ENCODE measurements around the gene CCND2. TPM values are rescaled to one million over a fixed set of nuclear protein-coding genes. Genes with fewer than 3 reads are reported as not detected.

CCND2 gene
- total and polyA plus RNA-seq, 9 of the 15 experiments (the other 6 are each of a cell fraction or from before 2014, with no cell fraction given): 13.6 to 99.3 (median 39.6) TPM

Other genes with a start within 250 kb of the CCND2 start
- gene TIGAR, start 47.5 kb downstream of the CCND2 start, total RNA-seq (2014; rRNA removed): not detected in 2 replicates
- 0.38 TPM in 1 of 2 replicates, not detected in the other for gene TIGAR, start 47.5 kb downstream of the CCND2 start, total RNA-seq (2014; rRNA removed; fragmentation: Illumina TruSeq; extraction: Trizol)
- 0.11 TPM in 2 replicates for gene TIGAR, start 47.5 kb downstream of the CCND2 start, total RNA-seq (2015; rRNA removed; fragmentation: Illumina TruSeq; extraction: Trizol)
- gene TIGAR, start 47.5 kb downstream of the CCND2 start, total RNA-seq (2021): 0.07 and 1.0 TPM in 2 replicates
- 0.11 and 0.61 TPM in 2 replicates for gene TIGAR, start 47.5 kb downstream of the CCND2 start, polyA plus RNA-seq (2011; rRNA removed)
- gene TIGAR, start 47.5 kb downstream of the CCND2 start, polyA plus RNA-seq (2014; fragmentation: Illumina TruSeq; extraction: Trizol): 0.28 and 0.33 TPM in 2 replicates
- gene TIGAR, start 47.5 kb downstream of the CCND2 start, polyA plus RNA-seq (2014; fragmentation: Nextera tagmentation; extraction: Ambion mirVana): under 1 TPM; 0.50 to 0.63 TPM
- gene TIGAR, start 47.5 kb downstream of the CCND2 start, polyA plus RNA-seq (2014; rRNA removed): 0.04 and 0.53 TPM in 2 replicates
- gene FGF23, start 106.0 kb downstream of the CCND2 start, total RNA-seq (2014; rRNA removed): not detected in 2 replicates
- gene FGF23, start 106.0 kb downstream of the CCND2 start, total RNA-seq (2014; rRNA removed; fragmentation: Illumina TruSeq; extraction: Trizol): not detected in 2 replicates
- gene FGF23, start 106.0 kb downstream of the CCND2 start, total RNA-seq (2015; rRNA removed; fragmentation: Illumina TruSeq; extraction: Trizol): not detected in 2 replicates
- not detected in 2 replicates for gene FGF23, start 106.0 kb downstream of the CCND2 start, total RNA-seq (2021)
- 0.32 and 0.38 TPM in 2 replicates for gene FGF23, start 106.0 kb downstream of the CCND2 start, polyA plus RNA-seq (2011; rRNA removed)
- not detected in 2 replicates for gene FGF23, start 106.0 kb downstream of the CCND2 start, polyA plus RNA-seq (2014; fragmentation: Illumina TruSeq; extraction: Trizol)
- not detected for gene FGF23, start 106.0 kb downstream of the CCND2 start, polyA plus RNA-seq (2014; fragmentation: Nextera tagmentation; extraction: Ambion mirVana)
- not detected in 2 replicates for gene FGF23, start 106.0 kb downstream of the CCND2 start, polyA plus RNA-seq (2014; rRNA removed)
- not detected in 2 replicates for gene FGF6, start 172.1 kb downstream of the CCND2 start, total RNA-seq (2014; rRNA removed)
- not detected in 2 replicates for gene FGF6, start 172.1 kb downstream of the CCND2 start, total RNA-seq (2014; rRNA removed; fragmentation: Illumina TruSeq; extraction: Trizol)
- not detected in 2 replicates for gene FGF6, start 172.1 kb downstream of the CCND2 start, total RNA-seq (2015; rRNA removed; fragmentation: Illumina TruSeq; extraction: Trizol)
- gene FGF6, start 172.1 kb downstream of the CCND2 start, total RNA-seq (2021): not detected in 2 replicates
- gene FGF6, start 172.1 kb downstream of the CCND2 start, polyA plus RNA-seq (2011; rRNA removed): 0.14 TPM in 1 of 2 replicates, not detected in the other
- gene FGF6, start 172.1 kb downstream of the CCND2 start, polyA plus RNA-seq (2014; fragmentation: Illumina TruSeq; extraction: Trizol): not detected in 2 replicates
- gene FGF6, start 172.1 kb downstream of the CCND2 start, polyA plus RNA-seq (2014; fragmentation: Nextera tagmentation; extraction: Ambion mirVana): not detected
- gene FGF6, start 172.1 kb downstream of the CCND2 start, polyA plus RNA-seq (2014; rRNA removed): not detected in 2 replicates

Data from K562 (cell line).